PC-9 (cell line): ENCODE measurements around the gene RGL1. TPM values are rescaled to one million over a fixed set of nuclear protein-coding genes. Genes with fewer than 3 reads are reported as not detected.

Experiments used
- BruUV-seq: library from RNA; stranded (reverse); fragments of 400-500 nt; replicated peaks from 2 replicates; lab custom pipeline; 2021; lab: Mats Ljungman, UMichigan
- CTCF ChIA-PET: fragments of 300-600 bp; sonication (Branson Sonifier 250); formaldehyde crosslinking; loops from one replicate; lab custom pipeline; 2022; ENCODE audit warnings: antibody characterized with exemption; lab: Charles Lee
- POLR2A ChIA-PET: fragments of 300-600 bp; sonication (Branson Sonifier 250); formaldehyde crosslinking; loops from one replicate; lab custom pipeline; 2022; ENCODE audit warnings: antibody characterized with exemption; ENCODE audit not compliant: unreplicated experiment; lab: Charles Lee
- DNase-seq, 2 experiments: peaks; one replicate each; pipeline versions ENCODE4 v3.0.0 to v3.0.0-alpha.2; 2015 to 2022; ENCODE audit warnings: mixed read lengths in 1 of 2
- H2AFZ ChIP-seq: fragments of 200-600 bp; sonication (generic); 2 replicates; pipeline ENCODE4 v1.8.1; 2017; ENCODE audit warnings: antibody characterized with exemption
- H3F3A ChIP-seq: fragments of 200-600 bp; sonication (generic); 2 replicates; pipeline ENCODE4 v1.8.1; 2017; ENCODE audit warnings: antibody characterized with exemption, mild to moderate bottlenecking, low read depth; ENCODE audit not compliant: insufficient read depth
- H3K27ac ChIP-seq: fragments of 200-600 bp; sonication (generic); 2 replicates; pipeline ENCODE4 v1.6.1; 2016; ENCODE audit warnings: mixed run types
- H3K27me3 ChIP-seq: fragments of 200-600 bp; sonication (generic); 2 replicates; pipeline ENCODE4 v1.6.1; 2016; ENCODE audit warnings: low read depth, mixed run types; ENCODE audit not compliant: insufficient read depth
- H3K36me3 ChIP-seq: fragments of 200-600 bp; sonication (generic); 2 replicates; pipeline ENCODE4 v1.6.1; 2016; ENCODE audit warnings: low read depth, mixed run types
- H3K4me1 ChIP-seq: fragments of 200-600 bp; sonication (generic); replicated peaks from 2 replicates; pipeline ENCODE4 v1.6.1; 2016; ENCODE audit warnings: mixed run types; ENCODE audit not compliant: insufficient read depth
- H3K4me2 ChIP-seq: fragments of 200-600 bp; sonication (generic); 2 replicates; pipeline ENCODE4 v1.6.1; 2017; ENCODE audit warnings: mixed run types
- H3K4me3 ChIP-seq: fragments of 200-600 bp; sonication (generic); 2 replicates; pipeline ENCODE4 v1.6.1; 2016; ENCODE audit warnings: mixed run types
- H3K79me2 ChIP-seq: fragments of 200-600 bp; sonication (generic); 2 replicates; pipeline ENCODE4 v1.6.1; 2017; ENCODE audit warnings: low read depth, mixed run types
- H3K9me2 ChIP-seq: fragments of 200-600 bp; sonication (generic); 2 replicates; pipeline ENCODE4 v1.8.1; 2017; ENCODE audit warnings: mild to moderate bottlenecking; ENCODE audit not compliant: insufficient read depth
- H3K9me3 ChIP-seq: fragments of 200-600 bp; sonication (generic); 2 replicates; pipeline ENCODE4 v1.8.1; 2016; ENCODE audit warnings: low read depth; ENCODE audit not compliant: insufficient read depth
- H4K20me1 ChIP-seq: fragments of 200-600 bp; sonication (generic); 2 replicates; pipeline ENCODE4 v1.8.1; 2017; ENCODE audit not compliant: insufficient read depth
- CTCF ChIP-seq: fragments of 200-600 bp; sonication (generic); conservative IDR thresholded peaks from 2 replicates; pipeline ENCODE4 v1.6.1; 2017; ENCODE audit warnings: mixed run types, antibody characterized with exemption, mild to moderate bottlenecking, moderate library complexity
- EZH2 ChIP-seq: fragments of 200-600 bp; sonication (generic); IDR thresholded peaks from 2 replicates; pipeline ENCODE4 v1.8.0; 2017; ENCODE audit warnings: antibody characterized with exemption, low read depth
- intact Hi-C: fragments of 100-400 bp; cut with micrococcal nuclease; formaldehyde crosslinking; loops from one replicate; pipeline ENCODE4 v1.10.0; 2022; ENCODE audit not compliant: unreplicated experiment
- total RNA-seq: library from RNA; stranded (reverse); gene quantifications from 2 replicates; pipeline ENCODE4 v1.2.3, GENCODE V29; 2021

Gene RGL1
- total RNA-seq, 1 experiment from 2014 or later = 2.6 TPM

- no peak overlapping the region for H2AFZ ChIP-seq
- peaks cover 8% of the 10 kb centered on the region for H3K4me1 ChIP-seq
- no peaks in the 10 kb centered on the region for H4K20me1 ChIP-seq
- ChIA-PET CTCF (no interaction called here), POLR2A (no interaction called here)
- intact Hi-C loops = no loop called here
- H3K9me2 ChIP-seq = no peaks in the 10 kb centered on the region
- DNase-seq = no peak
- no peaks in the 10 kb centered on the region for H3K27me3 ChIP-seq
- no peaks in the 10 kb centered on the region; the same call in 1 of the 2 replicates for H3F3A ChIP-seq
- H3K79me2 ChIP-seq = no peaks in the 10 kb centered on the region
- H3K27ac ChIP-seq = no peak overlapping the region
- H3K4me2 ChIP-seq = no peak overlapping the region
- H3K36me3 ChIP-seq = no peaks in the 10 kb centered on the region
- no peaks in the 10 kb centered on the region for H3K9me3 ChIP-seq
- no peak overlapping the region for H3K4me3 ChIP-seq
- BruUV-seq = no TSS peak
- TF ChIP-seq EZH2 (no peak), CTCF (no peak)
Measured at GRCh38 chr1:183946320-183946613, 141.3 kb downstream of the RGL1 start.

GRCh38 chr1:183947988-183948387, 143.1 kb downstream of the RGL1 start:
- POLR2A ChIA-PET = no interaction called here
- no peaks in the 10 kb centered on the region for H3K36me3 ChIP-seq
- CTCF ChIA-PET = no interaction called here
- H3K79me2 ChIP-seq = no peaks in the 10 kb centered on the region
- H2AFZ ChIP-seq = no peak overlapping the region
- TF ChIP-seq CTCF (no peak), EZH2 (no peak)
- H3K4me3 ChIP-seq = no peak overlapping the region
- peaks cover 7% of the 10 kb centered on the region for H3K4me1 ChIP-seq
- no peaks in the 10 kb centered on the region; the same call in 1 of the 2 replicates for H3F3A ChIP-seq
- BruUV-seq = no TSS peak
- H3K27ac ChIP-seq = no peak overlapping the region
- H3K9me2 ChIP-seq = no peaks in the 10 kb centered on the region
- no peaks in the 10 kb centered on the region for H3K27me3 ChIP-seq
- no peaks in the 10 kb centered on the region for H4K20me1 ChIP-seq
- H3K9me3 ChIP-seq = no peaks in the 10 kb centered on the region
- DNase-seq = no peak
- H3K4me2 ChIP-seq = no peak overlapping the region
- intact Hi-C loops = no loop called here

GRCh38 chr1:183952101-183952500, 147.2 kb downstream of the RGL1 start:
- H4K20me1 ChIP-seq = no peaks in the 10 kb centered on the region
- no peaks in the 10 kb centered on the region for H3K9me3 ChIP-seq
- H3K4me2 ChIP-seq = no peak overlapping the region
- no peak for DNase-seq
- no peak overlapping the region for H3K27ac ChIP-seq
- H3K79me2 ChIP-seq = no peaks in the 10 kb centered on the region
- no peak overlapping the region for H3K4me3 ChIP-seq
- BruUV-seq = no TSS peak
- ChIA-PET CTCF (no interaction called here), POLR2A (no interaction called here)
- H2AFZ ChIP-seq = no peak overlapping the region
- no peaks in the 10 kb centered on the region for H3F3A ChIP-seq
- no peaks in the 10 kb centered on the region for H3K27me3 ChIP-seq
- H3K36me3 ChIP-seq = no peaks in the 10 kb centered on the region
- no peaks in the 10 kb centered on the region for H3K4me1 ChIP-seq
- intact Hi-C loops = no loop called here
- TF ChIP-seq EZH2 = no peak
- no peak for TF ChIP-seq CTCF
- no peaks in the 10 kb centered on the region for H3K9me2 ChIP-seq
